Neuron (in vitro differentiated cells): ENCODE data around the gene GSTO1.

Source experiments
- H2AFZ ChIP-seq: one replicate; pipeline ENCODE4 v1.6.1; 2013; ENCODE audit warnings: low read depth, mild to moderate bottlenecking, inconsistent platforms, low read length, moderate library complexity
- H3K27me3 ChIP-seq: one replicate; pipeline ENCODE4 v1.6.1; 2013; ENCODE audit warnings: low read length; ENCODE audit not compliant: insufficient read depth
- H3K36me3 ChIP-seq: one replicate; pipeline ENCODE4 v1.6.1; 2013; ENCODE audit warnings: low read length; ENCODE audit not compliant: insufficient read depth
- H3K4me1 ChIP-seq: one replicate; pipeline ENCODE4 v1.6.1; 2013; ENCODE audit warnings: low read length; ENCODE audit not compliant: insufficient read depth
- H3K4me3 ChIP-seq: 2 replicates; pipeline ENCODE4 v1.5.1; 2013; ENCODE audit warnings: mild to moderate bottlenecking, low read length, moderate library complexity
- H3K9me3 ChIP-seq: one replicate; pipeline ENCODE4 v1.6.1; 2013; ENCODE audit warnings: low read length

Gene GSTO1

GRCh38 chr10:104254493-104255310 is at the start of gene GSTO1:
TSS of gene GSTO1 (plus strand) at chr10:104254892. CDS start at chr10:104254929, 37 bp downstream.
- Histone ChIP-seq H3K4me3 (peak within 1 kb of the TSS; percentile 77), H3K4me1 (peaks cover 15% of the 10 kb centered on the region), H3K36me3 (peaks cover 14% of the 10 kb centered on the region), H3K27me3 (peaks cover 4% of the 10 kb centered on the region), H2AFZ (peak within 1 kb of the TSS; percentile 83), H3K9me3 (no peaks in the 10 kb centered on the region)

- no peak overlapping the region for H3K4me3 ChIP-seq
- H2AFZ ChIP-seq = no peak overlapping the region
- no peaks in the 10 kb centered on the region for H3K27me3 ChIP-seq
- H3K9me3 ChIP-seq = peaks cover 3% of the 10 kb centered on the region
- H3K36me3 ChIP-seq = no peaks in the 10 kb centered on the region
- H3K4me1 ChIP-seq = no peaks in the 10 kb centered on the region
Observed at GRCh38 chr10:104208730-104209129, 46.0 kb upstream of the GSTO1 start.

GRCh38 chr10:104209575-104210198 is 45.0 kb upstream of the GSTO1 start:
- Histone ChIP-seq H2AFZ (no peak overlapping the region), H3K36me3 (no peaks in the 10 kb centered on the region), H3K4me1 (no peaks in the 10 kb centered on the region), H3K27me3 (no peaks in the 10 kb centered on the region), H3K4me3 (no peak overlapping the region), H3K9me3 (no peaks in the 10 kb centered on the region)

GRCh38 chr10:104216631-104217030 is 38.1 kb upstream of the GSTO1 start:
- Histone ChIP-seq H3K9me3 (no peaks in the 10 kb centered on the region), H3K36me3 (no peaks in the 10 kb centered on the region), H3K27me3 (no peaks in the 10 kb centered on the region), H3K4me3 (no peak overlapping the region), H3K4me1 (no peaks in the 10 kb centered on the region), H2AFZ (no peak overlapping the region)

GRCh38 chr10:104218751-104219150 is 35.9 kb upstream of the GSTO1 start:
- no peaks in the 10 kb centered on the region for H3K4me1 ChIP-seq
- H3K36me3 ChIP-seq = no peaks in the 10 kb centered on the region
- no peak overlapping the region for H2AFZ ChIP-seq
- no peaks in the 10 kb centered on the region for H3K27me3 ChIP-seq
- H3K9me3 ChIP-seq = no peaks in the 10 kb centered on the region
- H3K4me3 ChIP-seq = no peak overlapping the region

- H3K36me3 ChIP-seq = no peaks in the 10 kb centered on the region
- no peaks in the 10 kb centered on the region for H3K4me1 ChIP-seq
- no peak overlapping the region for H2AFZ ChIP-seq
- H3K4me3 ChIP-seq = no peak overlapping the region
- no peaks in the 10 kb centered on the region for H3K27me3 ChIP-seq
- H3K9me3 ChIP-seq = no peaks in the 10 kb centered on the region
Observed at GRCh38 chr10:104220522-104220921, 34.2 kb upstream of the GSTO1 start.

- Histone ChIP-seq H3K4me3 (no peak overlapping the region), H3K9me3 (no peaks in the 10 kb centered on the region), H3K4me1 (no peaks in the 10 kb centered on the region), H3K27me3 (no peaks in the 10 kb centered on the region), H2AFZ (no peak overlapping the region), H3K36me3 (no peaks in the 10 kb centered on the region)
Observed at GRCh38 chr10:104223304-104223703, 31.4 kb upstream of the GSTO1 start.

- Histone ChIP-seq H3K27me3 (no peaks in the 10 kb centered on the region), H2AFZ (no peak overlapping the region), H3K36me3 (no peaks in the 10 kb centered on the region), H3K9me3 (no peaks in the 10 kb centered on the region), H3K4me3 (no peak overlapping the region), H3K4me1 (peaks cover 7% of the 10 kb centered on the region)
Observed at GRCh38 chr10:104230490-104230889, 24.2 kb upstream of the GSTO1 start.

GRCh38 chr10:104231784-104232612 is 22.7 kb upstream of the GSTO1 start, which contains the start of gene CFAP43:
TSS of gene CFAP43 (minus strand) at chr10:104232364. CDS start at chr10:104232246, 118 bp downstream.
- H2AFZ ChIP-seq = peak within 1 kb of the TSS; percentile 98
- peak within 1 kb of the TSS; percentile 83 for H3K4me3 ChIP-seq
- no peaks in the 10 kb centered on the region for H3K36me3 ChIP-seq
- no peaks in the 10 kb centered on the region for H3K27me3 ChIP-seq
- peaks cover 7% of the 10 kb centered on the region for H3K4me1 ChIP-seq
- H3K9me3 ChIP-seq = no peaks in the 10 kb centered on the region

- Histone ChIP-seq H3K36me3 (no peaks in the 10 kb centered on the region), H3K4me1 (peaks cover 7% of the 10 kb centered on the region), H3K27me3 (no peaks in the 10 kb centered on the region), H2AFZ (peak overlapping the region; percentile 98), H3K9me3 (no peaks in the 10 kb centered on the region), H3K4me3 (peak overlapping the region; percentile 83)
Observed at GRCh38 chr10:104232613-104233102, 22.0 kb upstream of the GSTO1 start.

- H2AFZ ChIP-seq = no peak overlapping the region
- peaks cover 7% of the 10 kb centered on the region for H3K4me1 ChIP-seq
- no peaks in the 10 kb centered on the region for H3K9me3 ChIP-seq
- no peak overlapping the region for H3K4me3 ChIP-seq
- H3K27me3 ChIP-seq = peaks cover 2% of the 10 kb centered on the region
- no peaks in the 10 kb centered on the region for H3K36me3 ChIP-seq
Observed at GRCh38 chr10:104233817-104234216, 20.9 kb upstream of the GSTO1 start.

GRCh38 chr10:104234934-104235333 is 19.8 kb upstream of the GSTO1 start:
- no peaks in the 10 kb centered on the region for H3K9me3 ChIP-seq
- H3K27me3 ChIP-seq = peaks cover 10% of the 10 kb centered on the region
- H3K4me3 ChIP-seq = no peak overlapping the region
- H3K36me3 ChIP-seq = no peaks in the 10 kb centered on the region
- H2AFZ ChIP-seq = no peak overlapping the region
- H3K4me1 ChIP-seq = peaks cover 7% of the 10 kb centered on the region

GRCh38 chr10:104235801-104236200 is 18.9 kb upstream of the GSTO1 start:
- H3K4me1 ChIP-seq = peaks cover 7% of the 10 kb centered on the region
- H3K27me3 ChIP-seq = peaks cover 14% of the 10 kb centered on the region
- no peaks in the 10 kb centered on the region for H3K9me3 ChIP-seq
- H3K36me3 ChIP-seq = no peaks in the 10 kb centered on the region
- H3K4me3 ChIP-seq = no peak overlapping the region
- no peak overlapping the region for H2AFZ ChIP-seq
